Breast epithelium (tissue), 4 donors: Measurements from ENCODE around the gene CTSC. TPM values are rescaled to one million over a fixed set of nuclear protein-coding genes. Genes with fewer than 3 reads are reported as not detected.

Experiments used
- DNase-seq, 2 donors: peaks; one replicate each; pipeline ENCODE4 v3.0.0-alpha.2; 2019; ENCODE audit warnings: low spot score in 2 of 2
- H3K27ac ChIP-seq, 2 donors: fragments of 200-600 bp; sonication (generic) in 1 of 2; one replicate each; pipeline ENCODE4 v1.5.1; 2016 to 2019; ENCODE audit warnings: mild to moderate bottlenecking in 1 of 2
- H3K27me3 ChIP-seq, 2 donors: fragments of 200-600 bp; sonication (generic) in 1 of 2; one replicate each; pipeline versions ENCODE4 v1.5.1 to v1.6.0; 2017 to 2019; ENCODE audit warnings: control low read depth in 1 of 2, mild to moderate bottlenecking in 1 of 2
- H3K36me3 ChIP-seq: fragments of 200-600 bp; one replicate; pipeline ENCODE4 v1.5.1; 2019
- H3K4me1 ChIP-seq, 2 donors: fragments of 200-600 bp; sonication (generic); one replicate each; pipeline ENCODE4 v1.5.1; 2016 to 2019; ENCODE audit warnings: control low read depth in 1 of 2
- H3K4me3 ChIP-seq, 3 donors: fragments of 200-600 bp; sonication (generic); 1 replicate in 2 of 3; 2 replicates in 1 of 3; pipeline ENCODE4 v1.5.1; 2016 to 2019; ENCODE audit warnings: mild to moderate bottlenecking in 3 of 3, moderate library complexity in 2 of 3
- H3K9me3 ChIP-seq, 2 donors: fragments of 200-600 bp; sonication (generic) in 1 of 2; one replicate each; pipeline ENCODE4 v1.5.1; 2016 to 2019; ENCODE audit warnings: control low read depth in 1 of 2
- CTCF ChIP-seq, 3 donors: fragments of 450-650 bp; IDR thresholded peaks; one replicate each; pipeline ENCODE4 v1.5.1; 2016 to 2017; ENCODE audit warnings: antibody characterized with exemption in 3 of 3, mild to moderate bottlenecking in 3 of 3, moderate library complexity in 3 of 3
- POLR2A ChIP-seq: fragments of 450-650 bp; IDR thresholded peaks from one replicate; pipeline ENCODE4 v1.6.1; 2016; ENCODE audit warnings: antibody characterized with exemption, mild to moderate bottlenecking, moderate library complexity
- POLR2AphosphoS5 ChIP-seq, 3 donors: sonication (generic); formaldehyde crosslinking; IDR thresholded peaks; one replicate each; pipeline ENCODE4 v1.6.1; 2017; ENCODE audit warnings: antibody characterized with exemption in 3 of 3
- intact Hi-C: fragments of 100-400 bp; cut with DNase I; formaldehyde crosslinking; loops from one replicate; pipeline ENCODE4 v1.15.1; 2023; ENCODE audit warnings: low total_unique reads
- total RNA-seq, 3 donors: library from RNA; depleted of rRNA; stranded (reverse); fragments of >200 nt; gene quantifications; one replicate each; pipeline ENCODE4 v1.1.0, GENCODE V29; 2016

Gene CTSC
- 100 to 1,000 TPM in 1 of 3 donors, 10 to 100 TPM in 2; 56.0 to 103 (median 64.1) TPM for total RNA-seq

GRCh38 chr11:88337181-88337986, at the start of gene CTSC:
Gene CTSC (minus strand): TSS chr11:88337736. CDS start chr11:88337672, 64 bp downstream.
- intact Hi-C loops = no loop called here
- no peaks in the 10 kb centered on the region for H3K4me1 ChIP-seq

DNA sequence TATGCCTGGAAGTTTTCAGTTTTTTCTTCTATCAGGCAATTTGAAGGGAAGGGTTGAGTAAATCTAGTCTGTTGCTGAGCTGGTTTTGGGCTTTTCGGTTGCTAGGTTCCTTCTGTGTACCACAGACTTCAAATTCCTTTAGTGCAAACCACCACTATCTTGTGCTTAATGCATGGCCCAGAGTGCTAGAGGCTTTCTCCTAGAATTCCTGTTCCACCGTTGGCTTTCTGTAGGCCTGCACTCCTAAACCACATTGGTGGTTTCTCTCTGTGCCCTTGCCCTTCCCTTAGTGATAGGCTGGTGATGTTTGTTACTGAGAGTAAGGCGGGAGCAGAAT, 47.1 kb upstream of the CTSC start:
- Histone ChIP-seq H3K27ac (no peak overlapping the region), H3K27me3 (no peaks in the 10 kb centered on the region), H3K36me3 (no peaks in the 10 kb centered on the region), H3K4me3 (no peak overlapping the region), H3K4me1 (no peaks in the 10 kb centered on the region), H3K9me3 (no peaks in the 10 kb centered on the region)
- intact Hi-C loops = no loop called here
- no peak for TF ChIP-seq POLR2A
- no peak for TF ChIP-seq CTCF (IDR thresholded peaks at IDR 0.05)
- no peak for TF ChIP-seq POLR2AphosphoS5 (IDR thresholded peaks at IDR 0.05)
- DNase-seq = no peak

More at GRCh38 chr11:88337181-88337986, at the start of gene CTSC:
- Histone ChIP-seq H3K9me3 (no peaks in the 10 kb centered on the region), H3K36me3 (no peaks in the 10 kb centered on the region), H3K27me3 (no peaks in the 10 kb centered on the region), H3K27ac (peak within 1 kb of the TSS; percentile 66 to 67), H3K4me3 (peak within 1 kb of the TSS; percentile 63 to 73 (median 70))
- TF ChIP-seq CTCF (IDR thresholded peaks at IDR 0.05) (no peak), POLR2AphosphoS5 (IDR thresholded peaks at IDR 0.05) (peak; percentile 34 to 56 (median 56))
- peak; percentile 81 to 82 for DNase-seq

DNA sequence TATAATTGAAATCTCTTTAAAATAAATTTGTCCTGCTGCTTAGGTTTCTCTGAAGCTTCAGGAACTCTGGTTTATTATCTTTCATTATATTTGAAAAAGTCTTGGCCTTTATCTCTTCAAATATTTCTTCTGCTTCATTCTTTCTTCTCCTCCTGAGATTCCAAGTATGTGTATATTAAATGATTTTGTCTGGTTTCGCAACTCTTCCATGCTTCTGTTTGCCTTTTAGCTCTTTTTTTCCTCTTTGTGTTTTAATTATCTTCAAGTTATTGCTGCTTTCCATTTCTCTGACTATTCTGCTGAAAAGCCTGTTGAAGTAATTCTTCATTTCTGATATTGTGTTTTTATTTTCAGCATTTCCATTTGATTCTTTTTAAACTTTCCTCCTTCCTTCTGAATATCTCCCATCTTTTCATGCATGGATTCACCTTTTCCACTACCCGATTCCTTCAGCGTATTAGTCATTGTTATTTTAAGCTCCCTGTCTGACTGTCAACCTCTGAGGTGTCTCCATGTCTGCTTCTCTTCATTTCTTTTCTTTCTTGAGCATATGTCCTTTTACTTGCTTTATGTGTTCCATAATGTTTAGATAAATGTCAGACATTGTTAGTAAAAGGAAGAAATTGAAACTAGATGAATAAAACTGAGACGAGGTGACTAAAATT, 46.6 kb upstream of the CTSC start:
- Histone ChIP-seq H3K9me3 (no peaks in the 10 kb centered on the region), H3K27me3 (no peaks in the 10 kb centered on the region), H3K4me3 (no peak overlapping the region), H3K27ac (no peak overlapping the region), H3K36me3 (no peaks in the 10 kb centered on the region), H3K4me1 (no peaks in the 10 kb centered on the region)
- intact Hi-C loops = no loop called here
- DNase-seq = no peak
- TF ChIP-seq POLR2A (no peak), POLR2AphosphoS5 (IDR thresholded peaks at IDR 0.05) (no peak), CTCF (IDR thresholded peaks at IDR 0.05) (no peak)

DNA sequence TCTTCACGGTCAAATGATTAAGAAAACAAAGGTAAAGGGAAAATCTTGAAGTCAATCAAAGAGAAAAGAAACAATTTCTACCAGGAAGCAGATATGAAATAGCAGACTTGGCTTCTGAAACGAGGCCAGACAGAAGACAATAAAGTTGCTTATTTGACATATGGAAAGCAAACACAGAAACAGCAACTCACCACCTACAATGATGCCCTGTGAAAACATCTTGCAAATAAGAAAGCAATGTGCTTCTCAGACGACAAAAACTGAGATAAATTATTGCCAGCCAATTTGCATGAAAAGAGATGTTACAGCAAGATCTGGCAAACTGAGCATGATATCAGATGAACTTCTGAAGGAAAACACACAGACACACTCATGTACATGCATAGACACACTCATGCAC, 45.9 kb upstream of the CTSC start:
- no peak for DNase-seq
- no peaks in the 10 kb centered on the region for H3K36me3 ChIP-seq
- no peak for TF ChIP-seq CTCF (IDR thresholded peaks at IDR 0.05)
- no peak for TF ChIP-seq POLR2AphosphoS5 (IDR thresholded peaks at IDR 0.05)
- no peak for TF ChIP-seq POLR2A
- no peaks in the 10 kb centered on the region for H3K9me3 ChIP-seq
- no peaks in the 10 kb centered on the region for H3K27me3 ChIP-seq
- no peak overlapping the region for H3K4me3 ChIP-seq
- H3K27ac ChIP-seq = no peak overlapping the region
- no peaks in the 10 kb centered on the region for H3K4me1 ChIP-seq
- intact Hi-C loops = no loop called here

- Histone ChIP-seq H3K36me3 (no peaks in the 10 kb centered on the region), H3K4me1 (no peaks in the 10 kb centered on the region), H3K4me3 (no peak overlapping the region), H3K9me3 (no peaks in the 10 kb centered on the region), H3K27me3 (no peaks in the 10 kb centered on the region), H3K27ac (no peak overlapping the region)
- no peak for TF ChIP-seq POLR2AphosphoS5 (IDR thresholded peaks at IDR 0.05)
- no peak for TF ChIP-seq POLR2A
- no peak for TF ChIP-seq CTCF (IDR thresholded peaks at IDR 0.05)
- DNase-seq = no peak
- intact Hi-C loops = no loop called here
These were observed 41.6 kb upstream of the CTSC start for GRCh38 chr11:88379130-88379529.
